MM.1S (cell line): Measurements from ENCODE around the gene SZT2.

ENCODE experiments used
- EZH2phosphoT487 ChIP-seq: fragments of 300-600 bp; sonication (generic); IDR thresholded peaks from 2 replicates; pipeline ENCODE4 v1.6.1; 2018; ENCODE audit warnings: antibody characterized with exemption, low read length
- TF ChIP-seq, protein P1 (sequence below): fragments of 300-600 bp; sonication (generic); IDR thresholded peaks from 2 replicates; pipeline ENCODE4 v1.5.1; 2016; ENCODE audit warnings: antibody characterized with exemption, low read length, mixed read lengths

DNA sequence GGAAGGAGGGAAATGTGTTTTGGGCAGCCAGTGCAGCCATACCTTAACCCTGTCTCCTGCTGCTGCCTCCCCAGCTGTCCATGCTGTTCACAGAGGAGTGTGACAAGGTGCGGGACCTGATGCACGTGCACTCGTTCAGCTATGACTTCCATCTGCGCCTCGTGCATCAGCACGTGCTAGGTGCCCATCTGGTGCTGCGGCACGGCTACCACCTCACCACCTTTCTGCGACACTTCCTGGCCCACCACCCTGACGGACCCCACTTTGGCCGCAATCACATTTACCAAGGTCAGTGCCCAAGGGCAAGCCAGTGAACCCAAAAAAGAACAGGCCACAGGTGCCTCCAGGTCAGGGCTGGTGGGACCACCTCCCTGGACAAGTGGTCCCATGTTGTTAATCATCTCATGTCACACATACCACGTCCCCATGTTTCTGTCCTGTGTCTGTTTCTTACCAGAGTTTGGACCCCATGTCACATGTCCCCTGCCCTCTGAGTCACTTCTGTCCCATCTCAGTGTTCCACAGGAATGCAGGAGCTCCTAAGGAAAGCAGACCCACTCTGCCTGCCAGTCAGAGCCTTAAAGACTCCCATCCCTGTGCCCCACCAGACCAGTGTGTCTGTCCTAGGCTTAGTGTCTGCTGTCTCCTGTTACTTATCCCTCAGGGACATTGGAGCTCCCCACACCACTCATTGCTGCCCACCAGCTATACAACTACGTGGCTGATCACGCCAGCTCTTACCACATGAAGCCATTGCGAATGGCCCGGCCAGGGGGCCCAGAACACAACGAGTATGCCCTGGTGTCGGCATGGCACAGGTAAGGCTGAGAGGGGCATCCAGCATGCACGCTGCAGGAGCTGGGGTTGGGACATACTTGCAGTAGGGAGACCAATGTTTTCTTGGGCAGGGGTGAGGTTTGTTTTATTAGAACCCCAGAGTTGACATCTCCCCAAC is 57.5 kb downstream of the SZT2 start:
- TF ChIP-seq, protein P1, sequence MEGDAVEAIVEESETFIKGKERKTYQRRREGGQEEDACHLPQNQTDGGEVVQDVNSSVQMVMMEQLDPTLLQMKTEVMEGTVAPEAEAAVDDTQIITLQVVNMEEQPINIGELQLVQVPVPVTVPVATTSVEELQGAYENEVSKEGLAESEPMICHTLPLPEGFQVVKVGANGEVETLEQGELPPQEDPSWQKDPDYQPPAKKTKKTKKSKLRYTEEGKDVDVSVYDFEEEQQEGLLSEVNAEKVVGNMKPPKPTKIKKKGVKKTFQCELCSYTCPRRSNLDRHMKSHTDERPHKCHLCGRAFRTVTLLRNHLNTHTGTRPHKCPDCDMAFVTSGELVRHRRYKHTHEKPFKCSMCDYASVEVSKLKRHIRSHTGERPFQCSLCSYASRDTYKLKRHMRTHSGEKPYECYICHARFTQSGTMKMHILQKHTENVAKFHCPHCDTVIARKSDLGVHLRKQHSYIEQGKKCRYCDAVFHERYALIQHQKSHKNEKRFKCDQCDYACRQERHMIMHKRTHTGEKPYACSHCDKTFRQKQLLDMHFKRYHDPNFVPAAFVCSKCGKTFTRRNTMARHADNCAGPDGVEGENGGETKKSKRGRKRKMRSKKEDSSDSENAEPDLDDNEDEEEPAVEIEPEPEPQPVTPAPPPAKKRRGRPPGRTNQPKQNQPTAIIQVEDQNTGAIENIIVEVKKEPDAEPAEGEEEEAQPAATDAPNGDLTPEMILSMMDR = no peak
- TF ChIP-seq EZH2phosphoT487 = no peak
